Tibial nerve (tissue), 3 donors: ENCODE results near the gene BMP15.

Experiments used
- POLR2A ChIP-seq, 2 donors: fragments of 450-650 bp; IDR thresholded peaks; one replicate each; pipeline ENCODE4 v1.6.1; 2017; ENCODE audit warnings: antibody characterized with exemption in 2 of 2, mild to moderate bottlenecking in 2 of 2, moderate library complexity in 2 of 2
- TF ChIP-seq, protein P1 (sequence below), 5 experiments: fragments of 200-600 bp in 3 of 5; fragments of 450-650 bp in 2 of 5; sonication (generic) in 3 of 5; IDR thresholded peaks; one replicate each; pipeline ENCODE4 v1.5.1; 2016 to 2019; ENCODE audit warnings: antibody characterized with exemption in 5 of 5, mild to moderate bottlenecking in 3 of 5, moderate library complexity in 2 of 5

DNA sequence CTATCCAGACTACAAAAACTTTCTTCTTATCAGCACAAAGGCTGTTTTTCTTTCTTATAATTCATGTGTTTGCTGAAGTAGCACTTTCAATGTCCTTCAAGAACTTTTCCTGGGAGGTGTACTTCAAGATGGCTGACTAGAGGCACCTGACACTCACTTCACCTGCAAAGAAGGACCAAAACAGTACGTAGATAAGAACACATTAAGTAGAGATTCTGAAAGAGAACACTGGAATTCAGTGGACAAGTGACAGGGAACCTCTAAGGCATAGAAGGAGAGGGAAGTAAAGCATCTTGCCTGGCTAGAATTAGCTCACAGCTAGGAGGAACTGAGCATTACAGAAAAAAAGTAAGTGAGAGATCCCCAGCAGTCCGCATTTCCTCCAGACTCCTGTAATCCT is 21.7 kb upstream of the BMP15 start:
- no peak for TF ChIP-seq POLR2A (IDR thresholded peaks at IDR 0.05)
- TF ChIP-seq, protein P1, sequence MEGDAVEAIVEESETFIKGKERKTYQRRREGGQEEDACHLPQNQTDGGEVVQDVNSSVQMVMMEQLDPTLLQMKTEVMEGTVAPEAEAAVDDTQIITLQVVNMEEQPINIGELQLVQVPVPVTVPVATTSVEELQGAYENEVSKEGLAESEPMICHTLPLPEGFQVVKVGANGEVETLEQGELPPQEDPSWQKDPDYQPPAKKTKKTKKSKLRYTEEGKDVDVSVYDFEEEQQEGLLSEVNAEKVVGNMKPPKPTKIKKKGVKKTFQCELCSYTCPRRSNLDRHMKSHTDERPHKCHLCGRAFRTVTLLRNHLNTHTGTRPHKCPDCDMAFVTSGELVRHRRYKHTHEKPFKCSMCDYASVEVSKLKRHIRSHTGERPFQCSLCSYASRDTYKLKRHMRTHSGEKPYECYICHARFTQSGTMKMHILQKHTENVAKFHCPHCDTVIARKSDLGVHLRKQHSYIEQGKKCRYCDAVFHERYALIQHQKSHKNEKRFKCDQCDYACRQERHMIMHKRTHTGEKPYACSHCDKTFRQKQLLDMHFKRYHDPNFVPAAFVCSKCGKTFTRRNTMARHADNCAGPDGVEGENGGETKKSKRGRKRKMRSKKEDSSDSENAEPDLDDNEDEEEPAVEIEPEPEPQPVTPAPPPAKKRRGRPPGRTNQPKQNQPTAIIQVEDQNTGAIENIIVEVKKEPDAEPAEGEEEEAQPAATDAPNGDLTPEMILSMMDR (IDR thresholded peaks at IDR 0.05): no peak
